ENCODE data around the gene USP32. TPM values are rescaled to one million over a fixed set of nuclear protein-coding genes. Genes with fewer than 3 reads are reported as not detected.

Gene USP32
- total RNA-seq, 6 experiments from 2014 or later = 24.8 to 44.2 (median 33.5) TPM

- Histone ChIP-seq H3K9me3 (no peaks in the 10 kb centered on the region), H3K4me3 (no peak overlapping the region), H3K27ac (no peak overlapping the region), H3K4me1 (no peaks in the 10 kb centered on the region), H3K27me3 (no peaks in the 10 kb centered on the region), H3K36me3 (no peaks in the 10 kb centered on the region)
- WGBS (ENCODE audit: insufficient coverage, low coverage, low lambda C conversion rate, missing lambda C conversion rate) = 79% methylated on average over 3 of the region's 3 CpGs
- intact Hi-C loops (cut with DNase I) = no loop called here
- TF ChIP-seq CTCF (IDR thresholded peaks at IDR 0.05) = no peak
- TF ChIP-seq POLR2A (IDR thresholded peaks at IDR 0.05) = no peak
- ATAC-seq (no peak), DNase-seq (no peak)
Observed at GRCh38 chr17:60403523-60403810, 11.5 kb upstream of the USP32 start.

- Histone ChIP-seq H3K27me3 (no peaks in the 10 kb centered on the region), H3K4me1 (no peaks in the 10 kb centered on the region), H3K36me3 (no peaks in the 10 kb centered on the region), H3K4me3 (no peak overlapping the region), H3K27ac (no peak overlapping the region), H3K9me3 (no peaks in the 10 kb centered on the region)
- TF ChIP-seq POLR2A (IDR thresholded peaks at IDR 0.05) (no peak), CTCF (IDR thresholded peaks at IDR 0.05) (no peak)
- intact Hi-C loops (cut with DNase I) = no loop called here
- DNase-seq = no peak
- ATAC-seq = no peak
Observed at GRCh38 chr17:60401819-60402218, 9.9 kb upstream of the USP32 start.

- peak overlapping the region in 2 of 3 donors; percentile 31 to 33 for H3K27ac ChIP-seq
- peak; percentile 35 to 52 (median 44) for ATAC-seq
- no peak overlapping the region for H3K4me3 ChIP-seq
- no peak for DNase-seq
- no peaks in the 10 kb centered on the region for H3K27me3 ChIP-seq
- 64% methylated on average over 3 of the region's 3 CpGs for WGBS (ENCODE audit: insufficient coverage, low coverage, low lambda C conversion rate, missing lambda C conversion rate)
- no peaks in the 10 kb centered on the region for H3K4me1 ChIP-seq
- intact Hi-C loops (cut with DNase I) = no loop called here
- H3K36me3 ChIP-seq = no peaks in the 10 kb centered on the region
- H3K9me3 ChIP-seq = no peaks in the 10 kb centered on the region
- TF ChIP-seq CTCF (IDR thresholded peaks at IDR 0.05) (no peak), POLR2A (IDR thresholded peaks at IDR 0.05) (no peak)
Observed at GRCh38 chr17:60398227-60398959, 6.5 kb upstream of the USP32 start.

- intact Hi-C loops (cut with DNase I) = no loop called here
- no peaks in the 10 kb centered on the region for H3K9me3 ChIP-seq
- ATAC-seq (no peak), DNase-seq (no peak)
- no peaks in the 10 kb centered on the region for H3K4me1 ChIP-seq
- H3K36me3 ChIP-seq = no peaks in the 10 kb centered on the region
- no peak overlapping the region for H3K4me3 ChIP-seq
- 70% methylated on average over 3 of the region's 3 CpGs for WGBS (ENCODE audit: insufficient coverage, low coverage, low lambda C conversion rate, missing lambda C conversion rate)
- no peak overlapping the region for H3K27ac ChIP-seq
- H3K27me3 ChIP-seq = no peaks in the 10 kb centered on the region
- no peak for TF ChIP-seq POLR2A (IDR thresholded peaks at IDR 0.05)
- TF ChIP-seq CTCF (IDR thresholded peaks at IDR 0.05) = no peak
Observed at GRCh38 chr17:60396412-60396811, 4.5 kb upstream of the USP32 start.

All from right lobe of liver (tissue), 6 donors.